Measurements from ENCODE around the gene ABCC6. TPM values are rescaled to one million over a fixed set of nuclear protein-coding genes. Genes with fewer than 3 reads are reported as not detected.

Gene ABCC6
- total and polyA plus RNA-seq, 2 of the 13 experiments (the other 11 are each of a cell fraction or from before 2014, with no cell fraction given): 82.4 to 105 TPM

DNA sequence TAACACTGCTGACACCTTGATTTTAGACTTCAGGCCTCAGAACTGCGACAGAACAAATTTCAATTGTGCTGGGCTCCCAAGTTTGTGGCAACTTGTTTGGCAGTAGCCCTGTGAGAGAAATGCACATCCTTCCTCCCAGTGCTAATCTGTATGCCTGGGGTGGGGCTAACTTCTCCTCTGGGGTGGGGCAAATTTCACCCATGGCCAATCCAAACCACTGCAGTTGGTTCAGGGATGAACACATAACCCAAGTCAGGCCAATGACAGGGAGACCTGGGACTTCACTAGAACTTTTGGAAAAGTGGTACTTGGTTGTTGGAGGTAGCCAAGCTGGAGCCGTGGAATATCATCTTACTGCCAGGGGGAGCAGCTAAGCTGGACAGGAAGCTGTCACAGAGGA is 56.3 kb downstream of the ABCC6 start:
- no peak overlapping the region for H3K4me3 ChIP-seq (replicated peaks in 1 of 3; ENCODE audit: insufficient read depth in 1 of 3, low read depth in 2 of 3, low read length in 3 of 3)
- in situ Hi-C loops (cut with HindIII; ENCODE audit: extremely low pct_ligation_motif_present, low pct_unique_long_range_greater_than_20kb): no loop called here

More for the DNA sequence above, 56.3 kb downstream of the ABCC6 start:
- ChIA-PET POLR2A (interaction anchor here (1.1 kb wide), 1 partner anchor 17 kb away, joined by 4 read pairs; no protein-coding TSS in a partner anchor), CTCF (ENCODE audit: low intra/inter-chr PET ratio, low total read pairs) (no interaction called here)
- Histone ChIP-seq H3K79me2 (ENCODE audit: insufficient read depth, low read length) (no peaks in the 10 kb centered on the region), H3K27me3 (ENCODE audit: control insufficient read depth in 1 of 2, insufficient read depth in 2 of 2, low read length in 2 of 2) (no peaks in the 10 kb centered on the region), H3K4me2 (ENCODE audit: low read depth, low read length) (no peak overlapping the region), H4K20me1 (ENCODE audit: insufficient read depth, low read length) (no peaks in the 10 kb centered on the region), H3K4me1 (ENCODE audit: insufficient read depth, low read length) (no peaks in the 10 kb centered on the region), H3K9me3 (ENCODE audit: low read length) (no peaks in the 10 kb centered on the region), H2AFZ (ENCODE audit: low read length) (no peak overlapping the region), H3K27ac (ENCODE audit: extremely low read length, insufficient read depth, low read length) (no peak overlapping the region), H3K9ac (ENCODE audit: insufficient read depth, low read depth, low read length) (no peak overlapping the region), H3K36me3 (replicated peaks in 1 of 2; ENCODE audit: control insufficient read depth in 1 of 2, insufficient read depth in 2 of 2, low read length in 2 of 2) (peaks cover 75 to 91% of the 10 kb centered on the region in 2 experiments)
- BruUV-seq (replicated peaks): no TSS peak
- WGBS (ENCODE audit: low lambda C conversion rate): 46% methylated on average over 2 of the region's 2 CpGs
- intact Hi-C loops (cut with micrococcal nuclease; ENCODE audit: unreplicated experiment): no loop called here
- TF ChIP-seq, protein P1, sequence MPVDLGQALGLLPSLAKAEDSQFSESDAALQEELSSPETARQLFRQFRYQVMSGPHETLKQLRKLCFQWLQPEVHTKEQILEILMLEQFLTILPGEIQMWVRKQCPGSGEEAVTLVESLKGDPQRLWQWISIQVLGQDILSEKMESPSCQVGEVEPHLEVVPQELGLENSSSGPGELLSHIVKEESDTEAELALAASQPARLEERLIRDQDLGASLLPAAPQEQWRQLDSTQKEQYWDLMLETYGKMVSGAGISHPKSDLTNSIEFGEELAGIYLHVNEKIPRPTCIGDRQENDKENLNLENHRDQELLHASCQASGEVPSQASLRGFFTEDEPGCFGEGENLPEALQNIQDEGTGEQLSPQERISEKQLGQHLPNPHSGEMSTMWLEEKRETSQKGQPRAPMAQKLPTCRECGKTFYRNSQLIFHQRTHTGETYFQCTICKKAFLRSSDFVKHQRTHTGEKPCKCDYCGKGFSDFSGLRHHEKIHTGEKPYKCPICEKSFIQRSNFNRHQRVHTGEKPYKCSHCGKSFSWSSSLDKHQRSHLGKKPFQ (CRISPR knock-in tag; IDR thresholded peaks at IDR 0.05; ENCODE audit: insufficient replicate concordance): no peak
- TF ChIP-seq, protein P2, sequence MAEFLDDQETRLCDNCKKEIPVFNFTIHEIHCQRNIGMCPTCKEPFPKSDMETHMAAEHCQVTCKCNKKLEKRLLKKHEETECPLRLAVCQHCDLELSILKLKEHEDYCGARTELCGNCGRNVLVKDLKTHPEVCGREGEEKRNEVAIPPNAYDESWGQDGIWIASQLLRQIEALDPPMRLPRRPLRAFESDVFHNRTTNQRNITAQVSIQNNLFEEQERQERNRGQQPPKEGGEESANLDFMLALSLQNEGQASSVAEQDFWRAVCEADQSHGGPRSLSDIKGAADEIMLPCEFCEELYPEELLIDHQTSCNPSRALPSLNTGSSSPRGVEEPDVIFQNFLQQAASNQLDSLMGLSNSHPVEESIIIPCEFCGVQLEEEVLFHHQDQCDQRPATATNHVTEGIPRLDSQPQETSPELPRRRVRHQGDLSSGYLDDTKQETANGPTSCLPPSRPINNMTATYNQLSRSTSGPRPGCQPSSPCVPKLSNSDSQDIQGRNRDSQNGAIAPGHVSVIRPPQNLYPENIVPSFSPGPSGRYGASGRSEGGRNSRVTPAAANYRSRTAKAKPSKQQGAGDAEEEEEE (CRISPR knock-in tag; IDR thresholded peaks at IDR 0.05; ENCODE audit: borderline replicate concordance): no peak
- TF ChIP-seq, protein P3, sequence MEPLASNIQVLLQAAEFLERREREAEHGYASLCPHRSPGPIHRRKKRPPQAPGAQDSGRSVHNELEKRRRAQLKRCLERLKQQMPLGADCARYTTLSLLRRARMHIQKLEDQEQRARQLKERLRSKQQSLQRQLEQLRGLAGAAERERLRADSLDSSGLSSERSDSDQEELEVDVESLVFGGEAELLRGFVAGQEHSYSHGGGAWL (CRISPR knock-in tag; IDR thresholded peaks at IDR 0.05): no peak
- FAIRE-seq (no peak), DNase-seq (ENCODE audit: low spot score) (no peak), ATAC-seq (no peak)

Data from HepG2 (cell line).